ENCODE measurements around the gene AIMP1.

The AIMP1 gene

DNA sequence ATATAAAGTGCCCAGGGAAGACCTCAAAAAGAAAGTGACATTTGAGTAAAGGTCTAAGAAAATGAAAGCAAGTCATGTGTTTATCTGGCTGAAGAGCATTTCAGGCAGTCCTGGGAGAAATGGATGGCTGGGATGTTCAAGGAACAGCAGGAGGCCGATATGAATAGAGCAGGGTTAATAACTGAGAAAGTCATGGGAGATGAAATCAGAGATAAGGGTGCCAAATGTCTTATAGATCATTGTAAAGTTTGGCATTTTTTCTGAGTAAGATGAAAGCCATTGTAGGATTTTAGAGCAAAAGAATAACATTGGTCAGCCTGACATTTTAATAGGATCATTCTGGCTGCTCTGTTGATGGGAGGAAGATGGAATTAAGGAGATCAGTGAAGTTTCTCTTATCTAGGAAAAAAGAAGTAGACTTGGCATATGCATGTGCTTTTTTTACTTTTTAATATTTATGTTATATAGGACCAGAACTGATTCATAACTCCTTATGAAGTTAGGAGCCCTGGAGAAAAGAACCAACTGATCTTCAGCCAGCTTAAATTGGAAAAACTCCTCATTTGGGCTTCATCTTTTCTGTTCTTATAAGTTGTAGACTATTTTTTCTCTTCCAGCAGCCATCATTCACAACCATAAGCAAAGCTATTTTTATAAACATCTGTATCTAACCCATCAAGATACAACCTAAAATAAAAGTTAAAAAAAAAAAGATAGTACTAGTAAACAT is 18.6 kb downstream of the AIMP1 start:
- TF ChIP-seq FOXM1 (IDR thresholded peaks at IDR 0.05; ENCODE audit: borderline replicate concordance, low read depth): no peak
- no peak for TF ChIP-seq TEAD4 (IDR thresholded peaks at IDR 0.05)
- no peak for TF ChIP-seq TAF1 (IDR thresholded peaks at IDR 0.05; ENCODE audit: low read depth)
- TF ChIP-seq NFIC (IDR thresholded peaks at IDR 0.05): no peak
- TF ChIP-seq TCF12 (IDR thresholded peaks at IDR 0.05; ENCODE audit: low read depth): no peak
- no peak for TF ChIP-seq REST (IDR thresholded peaks at IDR 0.05; ENCODE audit: low read depth)
- no peak for TF ChIP-seq RAD21 (IDR thresholded peaks at IDR 0.05; ENCODE audit: low read depth)
- TF ChIP-seq CEBPB (IDR thresholded peaks at IDR 0.05): no peak

- no peak for TF ChIP-seq USF1 (IDR thresholded peaks at IDR 0.05)
- no peak for TF ChIP-seq NFIC (IDR thresholded peaks at IDR 0.05)
- TF ChIP-seq EP300 (IDR thresholded peaks at IDR 0.05; ENCODE audit: borderline replicate concordance): no peak
- TF ChIP-seq ZBTB7A (IDR thresholded peaks at IDR 0.05; ENCODE audit: low read depth): no peak
- TF ChIP-seq TEAD4 (IDR thresholded peaks at IDR 0.05): no peak
- TF ChIP-seq EGR1 (IDR thresholded peaks at IDR 0.05): no peak
- TF ChIP-seq, protein P1, sequence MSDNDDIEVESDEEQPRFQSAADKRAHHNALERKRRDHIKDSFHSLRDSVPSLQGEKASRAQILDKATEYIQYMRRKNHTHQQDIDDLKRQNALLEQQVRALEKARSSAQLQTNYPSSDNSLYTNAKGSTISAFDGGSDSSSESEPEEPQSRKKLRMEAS (IDR thresholded peaks at IDR 0.05): no peak
- no peak for TF ChIP-seq RAD21 (IDR thresholded peaks at IDR 0.05; ENCODE audit: low read depth)
- no peak for TF ChIP-seq TAF1 (IDR thresholded peaks at IDR 0.05; ENCODE audit: low read depth)
- no peak for TF ChIP-seq REST (IDR thresholded peaks at IDR 0.05; ENCODE audit: low read depth)
- no peak for TF ChIP-seq FOXM1 (IDR thresholded peaks at IDR 0.05; ENCODE audit: borderline replicate concordance, low read depth)
- TF ChIP-seq YY1 (IDR thresholded peaks at IDR 0.05; ENCODE audit: low read depth): no peak
- TF ChIP-seq TCF12 (IDR thresholded peaks at IDR 0.05; ENCODE audit: low read depth): no peak
- TF ChIP-seq CREB1 (IDR thresholded peaks at IDR 0.05; ENCODE audit: low read depth): no peak
- TF ChIP-seq CEBPB (IDR thresholded peaks at IDR 0.05): no peak
Observed at GRCh38 chr4:106336618-106337017, 20.3 kb downstream of the AIMP1 start.

DNA sequence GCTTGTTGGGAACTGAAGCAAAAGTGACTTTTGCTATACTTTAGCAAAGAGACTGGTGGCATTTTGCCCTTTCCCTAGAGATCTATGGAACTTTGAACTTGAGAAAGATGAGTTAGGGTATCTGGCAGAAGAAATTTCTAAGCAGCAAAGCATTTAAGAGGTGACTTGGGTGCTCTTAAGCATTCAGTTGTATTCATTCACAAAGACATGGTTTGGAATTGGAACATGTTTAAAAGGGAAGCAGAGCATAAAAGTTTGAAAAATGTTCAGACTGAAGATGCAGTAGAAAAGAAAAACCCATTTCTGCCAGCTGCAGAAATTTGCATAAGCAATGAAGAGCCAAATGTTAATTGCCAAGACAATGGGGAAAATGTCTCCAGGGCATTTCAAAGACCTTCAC is 21.6 kb downstream of the AIMP1 start:
- TF ChIP-seq TCF12 (IDR thresholded peaks at IDR 0.05; ENCODE audit: low read depth) (no peak), ZBTB7A (IDR thresholded peaks at IDR 0.05; ENCODE audit: low read depth) (no peak), TEAD4 (IDR thresholded peaks at IDR 0.05) (no peak), USF1 (IDR thresholded peaks at IDR 0.05) (no peak), YY1 (IDR thresholded peaks at IDR 0.05; ENCODE audit: low read depth) (no peak), FOXM1 (IDR thresholded peaks at IDR 0.05; ENCODE audit: borderline replicate concordance, low read depth) (no peak), NFIC (IDR thresholded peaks at IDR 0.05) (no peak), TAF1 (IDR thresholded peaks at IDR 0.05; ENCODE audit: low read depth) (no peak), EP300 (IDR thresholded peaks at IDR 0.05; ENCODE audit: borderline replicate concordance) (no peak), EGR1 (IDR thresholded peaks at IDR 0.05) (no peak), RAD21 (IDR thresholded peaks at IDR 0.05; ENCODE audit: low read depth) (no peak)
- TF ChIP-seq, protein P1 (IDR thresholded peaks at IDR 0.05): no peak

DNA sequence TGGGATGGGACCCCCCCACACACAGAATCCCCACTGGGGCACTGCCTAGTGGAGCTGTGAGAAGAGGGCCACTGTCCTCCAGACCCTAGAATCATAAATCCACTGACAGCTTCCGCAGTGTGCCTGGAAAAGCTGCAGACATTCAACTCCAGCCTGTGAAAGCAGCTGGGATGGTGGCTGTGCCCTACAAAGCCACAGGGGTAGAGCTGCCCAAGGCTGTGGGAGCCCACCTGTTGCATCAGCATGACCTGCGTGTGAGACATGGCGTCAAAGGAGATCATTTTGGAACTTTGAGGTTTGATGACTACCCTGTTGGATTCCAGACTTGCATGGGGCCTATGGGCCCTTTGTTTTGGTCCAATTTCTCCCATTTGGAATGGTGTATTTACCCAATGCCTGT is 22.3 kb downstream of the AIMP1 start:
- TF ChIP-seq CEBPB (IDR thresholded peaks at IDR 0.05) (no peak), REST (IDR thresholded peaks at IDR 0.05; ENCODE audit: low read depth) (no peak), RAD21 (IDR thresholded peaks at IDR 0.05; ENCODE audit: low read depth) (no peak), EGR1 (IDR thresholded peaks at IDR 0.05) (no peak), USF1 (IDR thresholded peaks at IDR 0.05) (no peak), NFIC (IDR thresholded peaks at IDR 0.05) (no peak), FOXM1 (IDR thresholded peaks at IDR 0.05; ENCODE audit: borderline replicate concordance, low read depth) (no peak), CREB1 (IDR thresholded peaks at IDR 0.05; ENCODE audit: low read depth) (no peak), YY1 (IDR thresholded peaks at IDR 0.05; ENCODE audit: low read depth) (no peak), TEAD4 (IDR thresholded peaks at IDR 0.05) (no peak), TCF12 (IDR thresholded peaks at IDR 0.05; ENCODE audit: low read depth) (no peak), ZBTB7A (IDR thresholded peaks at IDR 0.05; ENCODE audit: low read depth) (no peak), TAF1 (IDR thresholded peaks at IDR 0.05; ENCODE audit: low read depth) (no peak), EP300 (IDR thresholded peaks at IDR 0.05; ENCODE audit: borderline replicate concordance) (no peak)
- TF ChIP-seq, protein P1 (IDR thresholded peaks at IDR 0.05): no peak

All from Ishikawa (cell line).